Measurements from ENCODE around the gene GALNTL6. TPM values are rescaled to one million over a fixed set of nuclear protein-coding genes. Genes with fewer than 3 reads are reported as not detected.

The GALNTL6 gene
- total and polyA plus RNA-seq, 2 experiments from 2014 or later, result not detected

DNA sequence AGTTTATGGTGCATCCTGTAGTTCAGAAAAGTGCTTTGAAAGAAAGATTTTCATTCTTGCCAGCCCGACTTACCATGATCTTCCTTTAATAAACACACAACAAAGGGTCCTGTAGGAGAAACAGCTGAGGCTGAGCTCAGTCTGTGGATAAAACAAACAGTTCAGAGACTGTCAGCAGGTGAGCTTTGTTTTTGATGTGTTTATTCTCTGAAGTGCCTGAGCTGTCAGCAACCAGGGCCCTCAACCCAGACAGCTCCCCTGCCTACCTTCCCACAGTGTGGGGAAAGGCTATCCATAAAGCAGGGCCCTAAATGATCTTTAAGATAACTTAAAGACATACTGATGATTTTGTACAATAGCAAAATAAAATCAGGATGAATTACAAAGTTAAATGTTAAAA, 896.2 kb downstream of the GALNTL6 start:
- no peaks in the 10 kb centered on the region for H3K27me3 ChIP-seq (replicated peaks; ENCODE audit: insufficient read depth)
- no peaks in the 10 kb centered on the region for H3K79me2 ChIP-seq (ENCODE audit: insufficient read depth)
- no peaks in the 10 kb centered on the region for H3K9me3 ChIP-seq (ENCODE audit: low read depth)
- no peak overlapping the region for H3K4me3 ChIP-seq
- no peak overlapping the region for H2AFZ ChIP-seq
- H3F3A ChIP-seq (ENCODE audit: insufficient read depth), result no peaks in the 10 kb centered on the region
- no peak for TF ChIP-seq EZH2phosphoT487 (IDR thresholded peaks at IDR 0.05; ENCODE audit: insufficient read depth, low read depth)
- TF ChIP-seq EZH2 (IDR thresholded peaks at IDR 0.05; ENCODE audit: insufficient read depth, poor library complexity, severe bottlenecking), result no peak
- no peaks in the 10 kb centered on the region for H3K36me3 ChIP-seq (ENCODE audit: low read depth)
- no peaks in the 10 kb centered on the region for H4K20me1 ChIP-seq (ENCODE audit: insufficient read depth)
- no peaks in the 10 kb centered on the region for H3K4me1 ChIP-seq (ENCODE audit: insufficient read depth)
- no peak overlapping the region for H3K27ac ChIP-seq
- no peak for DNase-seq
- no peaks in the 10 kb centered on the region for H3K9me2 ChIP-seq (ENCODE audit: insufficient read depth)
- in situ Hi-C loops (cut with MboI), result no loop called here
- WGBS, 2 experiments (ENCODE audit: low coverage in 1 of 2, low lambda C conversion rate in 2 of 2, missing lambda C conversion rate in 2 of 2), result 0% methylated on average over 1 of the region's 1 CpG
- no peak overlapping the region for H3K9ac ChIP-seq
- no peak overlapping the region for H3K4me2 ChIP-seq (ENCODE audit: unreplicated experiment)

DNA sequence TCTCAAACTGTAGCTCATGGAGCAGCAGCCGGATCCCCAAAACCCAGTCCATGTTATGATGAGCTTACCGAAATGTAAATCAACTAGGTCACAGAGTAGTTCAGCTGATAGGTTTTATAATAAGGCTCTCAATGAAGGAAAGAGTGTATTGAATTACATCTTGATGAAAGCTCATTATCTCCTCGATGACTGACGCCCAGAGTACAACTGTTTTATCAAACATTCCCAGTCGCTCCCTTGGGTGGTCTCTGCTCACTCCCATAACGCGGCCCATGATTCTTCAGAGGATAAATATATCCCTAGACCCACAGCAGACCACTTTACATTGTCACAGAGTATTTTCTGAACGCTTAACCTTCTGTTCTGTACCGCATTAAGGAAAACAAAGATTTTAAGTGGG, 903.1 kb downstream of the GALNTL6 start:
- no peaks in the 10 kb centered on the region for H3K9me3 ChIP-seq (ENCODE audit: low read depth)
- no peak for DNase-seq
- H3K9ac ChIP-seq, result no peak overlapping the region
- no peak overlapping the region for H3K4me3 ChIP-seq
- TF ChIP-seq EZH2 (IDR thresholded peaks at IDR 0.05; ENCODE audit: insufficient read depth, poor library complexity, severe bottlenecking) (no peak), EZH2phosphoT487 (IDR thresholded peaks at IDR 0.05; ENCODE audit: insufficient read depth, low read depth) (no peak)
- H3K27ac ChIP-seq, result no peak overlapping the region
- no peaks in the 10 kb centered on the region for H3K4me1 ChIP-seq (ENCODE audit: insufficient read depth)
- no peaks in the 10 kb centered on the region for H3K9me2 ChIP-seq (ENCODE audit: insufficient read depth)
- 27 to 34% methylated on average over 9 of the region's 9 CpGs for WGBS, 2 experiments (ENCODE audit: low coverage in 1 of 2, low lambda C conversion rate in 2 of 2, missing lambda C conversion rate in 2 of 2)
- no peaks in the 10 kb centered on the region for H3K27me3 ChIP-seq (replicated peaks; ENCODE audit: insufficient read depth)
- no peak overlapping the region for H3K4me2 ChIP-seq (ENCODE audit: unreplicated experiment)
- H2AFZ ChIP-seq, result no peak overlapping the region
- no peaks in the 10 kb centered on the region for H3K36me3 ChIP-seq (ENCODE audit: low read depth)
- H3F3A ChIP-seq (ENCODE audit: insufficient read depth), result no peaks in the 10 kb centered on the region
- H3K79me2 ChIP-seq (ENCODE audit: insufficient read depth), result no peaks in the 10 kb centered on the region
- no peaks in the 10 kb centered on the region for H4K20me1 ChIP-seq (ENCODE audit: insufficient read depth)
- in situ Hi-C loops (cut with MboI), result no loop called here

DNA sequence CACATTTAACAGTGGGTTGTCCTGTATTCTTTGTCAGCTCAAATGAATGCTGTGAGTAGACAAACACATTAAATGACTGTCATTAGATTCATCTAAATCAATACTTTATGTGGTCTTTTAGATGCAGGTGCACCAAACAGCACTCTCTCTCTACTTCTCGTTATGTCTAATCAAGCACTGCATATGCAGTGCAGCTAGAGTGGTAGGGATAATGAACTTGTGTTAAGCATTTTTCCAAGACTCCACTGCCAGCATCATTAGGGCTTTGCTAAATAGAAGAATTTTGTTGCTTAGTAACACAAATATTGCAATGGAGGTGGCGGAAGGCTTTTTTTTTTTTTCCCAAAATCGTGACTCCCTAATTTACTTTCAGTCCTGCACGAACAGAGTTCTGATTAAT, 908.5 kb downstream of the GALNTL6 start:
- in situ Hi-C loops (cut with MboI), result no loop called here
- no peaks in the 10 kb centered on the region for H3K9me2 ChIP-seq (ENCODE audit: insufficient read depth)
- peaks cover 16% of the 10 kb centered on the region for H3K4me1 ChIP-seq (ENCODE audit: insufficient read depth)
- H3K79me2 ChIP-seq (ENCODE audit: insufficient read depth), result no peaks in the 10 kb centered on the region
- no peaks in the 10 kb centered on the region for H4K20me1 ChIP-seq (ENCODE audit: insufficient read depth)
- H3K36me3 ChIP-seq (ENCODE audit: low read depth), result no peaks in the 10 kb centered on the region
- TF ChIP-seq EZH2 (IDR thresholded peaks at IDR 0.05; ENCODE audit: insufficient read depth, poor library complexity, severe bottlenecking) (no peak), EZH2phosphoT487 (IDR thresholded peaks at IDR 0.05; ENCODE audit: insufficient read depth, low read depth) (no peak)
- no peaks in the 10 kb centered on the region for H3K9me3 ChIP-seq (ENCODE audit: low read depth)
- H2AFZ ChIP-seq, result no peak overlapping the region
- H3K27ac ChIP-seq, result no peak overlapping the region
- 17 to 31% methylated on average over 4 of the region's 4 CpGs for WGBS, 2 experiments (ENCODE audit: low coverage in 1 of 2, low lambda C conversion rate in 2 of 2, missing lambda C conversion rate in 2 of 2)
- no peaks in the 10 kb centered on the region for H3K27me3 ChIP-seq (replicated peaks; ENCODE audit: insufficient read depth)
- no peak for DNase-seq
- H3K4me3 ChIP-seq, result no peak overlapping the region
- H3F3A ChIP-seq (ENCODE audit: insufficient read depth), result peaks cover 4% of the 10 kb centered on the region; the same call in 1 of the 2 replicates
- H3K9ac ChIP-seq, result no peak overlapping the region
- H3K4me2 ChIP-seq (ENCODE audit: unreplicated experiment), result no peak overlapping the region

DNA sequence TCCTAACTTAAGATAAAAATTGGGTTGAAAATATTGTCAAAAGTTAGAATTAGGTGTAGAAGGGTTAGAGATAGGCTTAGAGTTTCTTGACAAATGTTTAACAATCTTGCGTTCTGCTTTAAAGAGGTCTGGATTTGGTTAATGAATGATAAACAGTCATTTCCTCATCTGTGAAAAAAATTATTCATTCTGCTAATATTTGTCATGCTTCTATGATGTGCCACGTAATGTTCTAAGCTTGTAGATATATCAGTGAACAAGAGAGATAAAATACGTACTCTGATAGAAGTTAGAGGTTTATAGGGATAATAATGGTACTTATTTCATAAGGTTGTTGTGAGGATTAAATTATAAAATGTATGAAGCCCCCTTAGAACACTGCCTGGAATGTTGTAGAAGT, 912.4 kb downstream of the GALNTL6 start:
- TF ChIP-seq EZH2phosphoT487 (IDR thresholded peaks at IDR 0.05; ENCODE audit: insufficient read depth, low read depth) (no peak), EZH2 (IDR thresholded peaks at IDR 0.05; ENCODE audit: insufficient read depth, poor library complexity, severe bottlenecking) (no peak)
- H3K27ac ChIP-seq, result peak overlapping the region; percentile 40
- peak overlapping the region; percentile 50 for H3K4me3 ChIP-seq
- peaks cover 17% of the 10 kb centered on the region for H3K4me1 ChIP-seq (ENCODE audit: insufficient read depth)
- 6% methylated on average over 3 of the region's 3 CpGs for WGBS, 2 experiments (ENCODE audit: low coverage in 1 of 2, low lambda C conversion rate in 2 of 2, missing lambda C conversion rate in 2 of 2)
- peak overlapping the region; percentile 36; the same call in 1 of the 2 replicates for H3K9ac ChIP-seq
- no peaks in the 10 kb centered on the region for H3K36me3 ChIP-seq (ENCODE audit: low read depth)
- H3K4me2 ChIP-seq (ENCODE audit: unreplicated experiment), result peak overlapping the region; percentile 73
- H3K9me3 ChIP-seq (ENCODE audit: low read depth), result no peaks in the 10 kb centered on the region
- no peaks in the 10 kb centered on the region for H4K20me1 ChIP-seq (ENCODE audit: insufficient read depth)
- peak; percentile 72 for DNase-seq
- peaks cover 4% of the 10 kb centered on the region; the same call in 1 of the 2 replicates for H3F3A ChIP-seq (ENCODE audit: insufficient read depth)
- H3K79me2 ChIP-seq (ENCODE audit: insufficient read depth), result no peaks in the 10 kb centered on the region
- H3K27me3 ChIP-seq (replicated peaks; ENCODE audit: insufficient read depth), result no peaks in the 10 kb centered on the region
- no peaks in the 10 kb centered on the region for H3K9me2 ChIP-seq (ENCODE audit: insufficient read depth)
- peak overlapping the region; percentile 74 for H2AFZ ChIP-seq
- in situ Hi-C loops (cut with MboI), result no loop called here

DNA sequence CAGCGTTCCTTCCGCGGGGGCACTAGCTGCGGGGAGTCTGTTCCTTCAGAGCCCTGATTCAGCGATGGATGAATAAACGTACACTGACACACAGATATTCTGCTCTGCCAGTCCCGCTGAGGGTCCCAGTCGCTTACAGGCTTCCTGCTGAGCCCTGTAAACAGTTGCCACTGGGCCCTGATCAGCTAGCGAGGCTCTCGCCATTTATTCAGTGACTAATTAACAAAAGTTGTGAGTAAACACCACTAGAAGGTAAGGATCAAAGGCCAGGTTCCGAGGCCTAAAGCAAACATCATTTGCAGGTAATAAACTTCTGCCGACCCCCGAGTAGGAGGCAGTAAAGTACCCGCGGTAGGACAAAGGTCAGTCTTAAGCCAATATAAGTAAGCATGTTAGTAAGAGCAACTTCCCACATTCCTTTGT, 912.8 kb downstream of the GALNTL6 start:
- in situ Hi-C loops (cut with MboI), result no loop called here
- DNase-seq, result peak; percentile 48

More for the DNA sequence above, 912.8 kb downstream of the GALNTL6 start:
- peak overlapping the region; percentile 50 for H3K4me3 ChIP-seq
- no peaks in the 10 kb centered on the region for H4K20me1 ChIP-seq (ENCODE audit: insufficient read depth)
- 5 to 6% methylated on average over 15 of the region's 15 CpGs for WGBS, 2 experiments (ENCODE audit: low coverage in 1 of 2, low lambda C conversion rate in 2 of 2, missing lambda C conversion rate in 2 of 2)
- H3K27me3 ChIP-seq (replicated peaks; ENCODE audit: insufficient read depth), result no peaks in the 10 kb centered on the region
- peak overlapping the region; percentile 36; the same call in 1 of the 2 replicates for H3K9ac ChIP-seq
- peak overlapping the region; percentile 73 for H3K4me2 ChIP-seq (ENCODE audit: unreplicated experiment)
- H3K4me1 ChIP-seq (ENCODE audit: insufficient read depth), result peaks cover 17% of the 10 kb centered on the region
- H3K9me2 ChIP-seq (ENCODE audit: insufficient read depth), result no peaks in the 10 kb centered on the region
- TF ChIP-seq EZH2 (IDR thresholded peaks at IDR 0.05; ENCODE audit: insufficient read depth, poor library complexity, severe bottlenecking), result no peak
- TF ChIP-seq EZH2phosphoT487 (IDR thresholded peaks at IDR 0.05; ENCODE audit: insufficient read depth, low read depth), result no peak
- H3K36me3 ChIP-seq (ENCODE audit: low read depth), result no peaks in the 10 kb centered on the region
- no peaks in the 10 kb centered on the region for H3K9me3 ChIP-seq (ENCODE audit: low read depth)
- H3F3A ChIP-seq (ENCODE audit: insufficient read depth), result peaks cover 4% of the 10 kb centered on the region; the same call in 1 of the 2 replicates
- no peaks in the 10 kb centered on the region for H3K79me2 ChIP-seq (ENCODE audit: insufficient read depth)
- peak overlapping the region; percentile 74 for H2AFZ ChIP-seq
- H3K27ac ChIP-seq, result peak overlapping the region; percentile 40
